Mesendoderm (in vitro differentiated cells): ENCODE data around the gene SPEG.

Experiments used
- DNase-seq: peaks from one replicate; pipeline ENCODE4 v3.0.0; 2013
- H2AK5ac ChIP-seq: 2 replicates; pipeline ENCODE4 v1.6.1; 2013; ENCODE audit warnings: low read length, inconsistent platforms
- H2BK120ac ChIP-seq: 2 replicates; pipeline ENCODE4 v1.6.1; 2013; ENCODE audit warnings: low read depth, mild to moderate bottlenecking, low read length, moderate library complexity, mixed read lengths
- H2BK15ac ChIP-seq: replicated peaks from 2 replicates; pipeline ENCODE4 v1.6.1; 2013; ENCODE audit warnings: low read depth, mild to moderate bottlenecking, moderate library complexity
- H2BK5ac ChIP-seq: 2 replicates; pipeline ENCODE4 v1.6.1; 2013; ENCODE audit warnings: low read length, inconsistent platforms
- H3K18ac ChIP-seq: 2 replicates; pipeline ENCODE4 v1.6.1; 2013; ENCODE audit warnings: mild to moderate bottlenecking, low read length, mixed read lengths
- H3K23ac ChIP-seq: one replicate; pipeline ENCODE4 v1.6.1; 2013; ENCODE audit warnings: low read length
- H3K27ac ChIP-seq: 2 replicates; pipeline ENCODE4 v1.5.1; 2013; ENCODE audit warnings: low read depth, mild to moderate bottlenecking, inconsistent platforms, low read length, moderate library complexity
- H3K27me3 ChIP-seq: 2 replicates; pipeline ENCODE4 v1.6.1; 2013; ENCODE audit warnings: low read length, control low read depth, mild to moderate bottlenecking, inconsistent platforms; ENCODE audit not compliant: insufficient read depth, poor library complexity
- H3K36me3 ChIP-seq: 2 replicates; pipeline ENCODE4 v1.6.1; 2013; ENCODE audit warnings: low read length, inconsistent platforms; ENCODE audit not compliant: control insufficient read depth, insufficient read depth
- H3K4ac ChIP-seq: one replicate; pipeline ENCODE4 v1.6.1; 2013; ENCODE audit warnings: low read depth, mild to moderate bottlenecking, low read length, moderate library complexity
- H3K4me1 ChIP-seq: 2 replicates; pipeline ENCODE4 v1.6.1; 2013; ENCODE audit warnings: low read depth, low read length, inconsistent platforms; ENCODE audit not compliant: control insufficient read depth
- H3K4me2 ChIP-seq: 2 replicates; pipeline ENCODE4 v1.6.1; 2013; ENCODE audit warnings: low read length
- H3K4me3 ChIP-seq: 2 replicates; pipeline ENCODE4 v1.5.1; 2013; ENCODE audit warnings: mild to moderate bottlenecking, low read length
- H3K56ac ChIP-seq: one replicate; pipeline ENCODE4 v1.6.1; 2013; ENCODE audit warnings: low read length
- H3K79me1 ChIP-seq: 2 replicates; pipeline ENCODE4 v1.6.1; 2013; ENCODE audit warnings: low read length, inconsistent platforms
- H3K79me2 ChIP-seq: 2 replicates; pipeline ENCODE4 v1.6.1; 2013; ENCODE audit warnings: mild to moderate bottlenecking, low read length; ENCODE audit not compliant: control insufficient read depth, insufficient read depth
- H3K9ac ChIP-seq: 2 replicates; pipeline ENCODE4 v1.6.1; 2013; ENCODE audit warnings: low read length, inconsistent platforms
- H4K5ac ChIP-seq: one replicate; pipeline ENCODE4 v1.6.1; 2013; ENCODE audit warnings: low read length
- H4K8ac ChIP-seq: one replicate; pipeline ENCODE4 v1.6.1; 2013; ENCODE audit warnings: low read depth, mild to moderate bottlenecking, control low read depth, low read length, moderate library complexity
- WGBS: extraction: QIAGEN DNeasy Blood & Tissue Kit; methylation state at CpG from one replicate; pipeline ENCODE4 v1.1.7; 2013; ENCODE audit warnings: low lambda C conversion rate, missing lambda C conversion rate; ENCODE audit not compliant: insufficient coverage; ENCODE audit errors: extremely low coverage; 5-methylcytosine and 5-hydroxymethylcytosine counted together

The SPEG gene

GRCh38 chr2:219499058-219499307, 64.3 kb downstream of the SPEG start:
- no peak overlapping the region for H4K5ac ChIP-seq
- peak overlapping the region; percentile 96 for H3K56ac ChIP-seq
- no peak overlapping the region for H2BK120ac ChIP-seq
- H3K4ac ChIP-seq = peak overlapping the region; percentile 88
- no peak overlapping the region for H3K27ac ChIP-seq
- no CpG with 5 or more reads among the region's 3 CpGs for WGBS
- peaks cover 20% of the 10 kb centered on the region for H3K27me3 ChIP-seq
- H3K79me1 ChIP-seq = peaks cover 2% of the 10 kb centered on the region
- H3K79me2 ChIP-seq = no peaks in the 10 kb centered on the region
- no peaks in the 10 kb centered on the region for H3K36me3 ChIP-seq
- H3K4me3 ChIP-seq = peak overlapping the region; percentile 78
- peak overlapping the region; percentile 73 for H3K4me2 ChIP-seq
- H3K4me1 ChIP-seq = peaks cover 17% of the 10 kb centered on the region
- H2AK5ac ChIP-seq = no peak overlapping the region
- peak overlapping the region; percentile 66 for H3K18ac ChIP-seq
- no peak for DNase-seq
- no peak overlapping the region for H2BK15ac ChIP-seq
- no peak overlapping the region for H4K8ac ChIP-seq
- peak overlapping the region; percentile 61 for H2BK5ac ChIP-seq
- H3K9ac ChIP-seq = peak overlapping the region; percentile 94
- no peak overlapping the region for H3K23ac ChIP-seq

DNA sequence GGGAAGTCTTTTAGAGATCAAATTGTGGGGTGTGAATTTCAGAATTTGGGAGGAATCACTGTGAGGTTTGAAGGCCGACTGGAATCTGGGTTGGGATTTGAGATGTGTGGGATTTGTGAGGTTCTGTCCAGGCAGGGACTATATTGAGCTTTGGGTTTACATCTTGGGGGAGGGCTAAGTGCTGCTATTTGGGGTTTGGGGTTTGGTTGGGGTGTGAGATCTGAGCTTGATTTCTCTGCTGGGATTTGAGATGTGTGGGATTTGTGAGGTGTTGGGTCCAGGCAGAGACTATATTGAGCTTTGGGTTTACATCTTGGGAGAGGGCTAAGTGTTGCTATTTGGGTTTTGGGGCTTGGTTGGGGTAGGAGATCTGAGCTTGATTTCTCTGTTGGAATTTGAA, 64.9 kb downstream of the SPEG start:
- peak overlapping the region; percentile 96 for H3K56ac ChIP-seq
- no peaks in the 10 kb centered on the region for H3K79me2 ChIP-seq
- H3K23ac ChIP-seq = no peak overlapping the region
- peak overlapping the region; percentile 7 for H2AK5ac ChIP-seq
- H3K18ac ChIP-seq = no peak overlapping the region
- H4K8ac ChIP-seq = no peak overlapping the region
- DNase-seq = no peak
- peak overlapping the region; percentile 9 for H2BK5ac ChIP-seq
- peak overlapping the region; percentile 73 for H3K4me2 ChIP-seq
- peak overlapping the region; percentile 94 for H3K9ac ChIP-seq
- H4K5ac ChIP-seq = peak overlapping the region; percentile 60
- H3K4me3 ChIP-seq = no peak overlapping the region
- H3K27ac ChIP-seq = no peak overlapping the region
- no peak overlapping the region for H3K4ac ChIP-seq
- H3K36me3 ChIP-seq = no peaks in the 10 kb centered on the region
- WGBS = no CpG with 5 or more reads among the region's 1 CpG
- H3K4me1 ChIP-seq = peaks cover 17% of the 10 kb centered on the region
- H2BK120ac ChIP-seq = no peak overlapping the region
- H2BK15ac ChIP-seq = no peak overlapping the region
- peaks cover 2% of the 10 kb centered on the region for H3K79me1 ChIP-seq
- H3K27me3 ChIP-seq = peaks cover 20% of the 10 kb centered on the region

DNA sequence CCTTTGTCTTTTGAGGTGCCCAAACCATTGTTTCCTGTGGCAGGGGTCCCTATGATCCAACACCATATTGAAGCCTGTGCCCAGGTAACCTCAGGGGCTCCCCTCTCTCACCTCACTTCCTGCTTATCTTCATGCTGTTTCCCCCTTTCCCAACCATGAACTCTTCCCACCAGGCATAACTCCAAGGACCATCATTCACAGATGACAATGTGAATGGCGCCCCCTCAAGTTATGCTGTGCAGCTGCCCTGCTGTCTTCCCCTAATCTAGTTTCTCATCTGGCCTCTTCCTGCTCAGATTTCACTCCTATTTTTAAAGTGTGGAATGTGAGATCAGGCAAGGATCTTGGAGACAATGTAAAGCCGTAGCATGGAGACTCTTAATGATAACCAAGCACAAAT, 65.5 kb downstream of the SPEG start:
- no CpG with 5 or more reads among the region's 2 CpGs for WGBS
- H3K4me3 ChIP-seq = no peak overlapping the region
- peak; percentile 78 for DNase-seq

DNA sequence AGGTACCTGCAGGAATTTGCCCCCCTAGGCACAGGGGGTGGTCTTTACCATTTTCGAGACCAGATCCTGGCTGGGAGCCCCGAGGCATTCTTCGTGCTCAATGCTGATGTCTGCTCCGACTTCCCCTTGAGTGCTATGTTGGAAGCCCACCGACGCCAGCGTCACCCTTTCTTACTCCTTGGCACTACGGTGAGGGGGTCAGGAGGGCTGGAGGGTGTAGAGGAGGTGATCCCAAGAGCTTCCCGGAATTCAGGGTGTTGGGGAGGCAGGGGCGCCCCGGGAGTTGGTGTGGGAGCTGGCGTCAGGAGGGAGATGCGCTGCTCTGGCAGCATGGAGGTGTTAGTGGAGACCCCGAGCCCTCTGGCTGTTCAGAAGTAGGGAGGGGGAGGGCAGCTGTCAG, 67.2 kb downstream of the SPEG start:
- H3K56ac ChIP-seq = no peak overlapping the region
- no peaks in the 10 kb centered on the region for H3K79me2 ChIP-seq
- no peak overlapping the region for H3K27ac ChIP-seq
- no peak overlapping the region for H4K8ac ChIP-seq
- no peak overlapping the region for H3K4me3 ChIP-seq
- peaks cover 8% of the 10 kb centered on the region for H3K27me3 ChIP-seq
- H3K4me2 ChIP-seq = no peak overlapping the region
- no peak overlapping the region for H2BK120ac ChIP-seq
- no peak overlapping the region for H3K9ac ChIP-seq
- H2BK5ac ChIP-seq = no peak overlapping the region
- DNase-seq = no peak
- H3K79me1 ChIP-seq = peaks cover 2% of the 10 kb centered on the region
- no peak overlapping the region for H2AK5ac ChIP-seq
- peaks cover 17% of the 10 kb centered on the region for H3K4me1 ChIP-seq
- no peak overlapping the region for H3K18ac ChIP-seq
- H2BK15ac ChIP-seq = no peak overlapping the region
- WGBS = no CpG with 5 or more reads among the region's 14 CpGs
- H3K36me3 ChIP-seq = no peaks in the 10 kb centered on the region
- no peak overlapping the region for H4K5ac ChIP-seq
- no peak overlapping the region for H3K23ac ChIP-seq
- H3K4ac ChIP-seq = no peak overlapping the region

More for the DNA sequence above, 65.5 kb downstream of the SPEG start:
- Histone ChIP-seq H3K4me1 (peaks cover 17% of the 10 kb centered on the region), H3K18ac (no peak overlapping the region), H4K5ac (no peak overlapping the region), H4K8ac (no peak overlapping the region), H3K36me3 (no peaks in the 10 kb centered on the region), H3K23ac (no peak overlapping the region), H2BK15ac (no peak overlapping the region), H3K27ac (no peak overlapping the region), H3K79me2 (no peaks in the 10 kb centered on the region), H3K9ac (peak overlapping the region; percentile 7), H2BK5ac (no peak overlapping the region), H2BK120ac (no peak overlapping the region), H3K79me1 (peaks cover 2% of the 10 kb centered on the region), H2AK5ac (no peak overlapping the region), H3K4me2 (no peak overlapping the region), H3K27me3 (peaks cover 20% of the 10 kb centered on the region), H3K4ac (no peak overlapping the region), H3K56ac (peak overlapping the region; percentile 96)

DNA sequence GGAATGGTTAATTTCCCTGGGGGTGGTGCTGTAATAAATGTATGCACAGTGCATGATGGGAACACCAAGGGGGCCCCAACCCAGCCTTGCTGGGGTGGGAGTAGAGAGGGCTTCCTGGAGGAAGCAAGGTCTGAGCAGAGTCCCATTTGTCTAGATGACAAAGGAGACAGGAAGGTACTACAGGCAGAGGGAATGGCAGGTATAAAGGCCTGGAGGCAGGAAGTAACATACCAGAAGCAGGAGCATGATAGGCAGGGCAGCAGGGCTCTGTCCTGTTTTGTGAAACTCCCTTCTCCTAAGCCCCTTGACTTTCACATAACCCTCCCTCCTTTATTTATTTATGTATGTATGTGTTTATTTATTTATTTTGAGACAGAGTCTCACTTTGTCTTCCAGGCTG, 68.0 kb downstream of the SPEG start:
- Histone ChIP-seq H3K4me3 (no peak overlapping the region), H3K23ac (no peak overlapping the region), H2BK15ac (no peak overlapping the region), H3K9ac (no peak overlapping the region), H3K79me1 (peaks cover 2% of the 10 kb centered on the region), H3K4me2 (no peak overlapping the region), H3K79me2 (no peaks in the 10 kb centered on the region), H3K27ac (no peak overlapping the region), H3K18ac (no peak overlapping the region), H3K4me1 (peaks cover 18% of the 10 kb centered on the region), H4K8ac (no peak overlapping the region), H3K56ac (no peak overlapping the region), H3K36me3 (no peaks in the 10 kb centered on the region), H3K4ac (no peak overlapping the region), H3K27me3 (peaks cover under 1% of the 10 kb centered on the region), H2AK5ac (no peak overlapping the region), H4K5ac (no peak overlapping the region), H2BK120ac (no peak overlapping the region), H2BK5ac (no peak overlapping the region)
- DNase-seq = peak; percentile 47

DNA sequence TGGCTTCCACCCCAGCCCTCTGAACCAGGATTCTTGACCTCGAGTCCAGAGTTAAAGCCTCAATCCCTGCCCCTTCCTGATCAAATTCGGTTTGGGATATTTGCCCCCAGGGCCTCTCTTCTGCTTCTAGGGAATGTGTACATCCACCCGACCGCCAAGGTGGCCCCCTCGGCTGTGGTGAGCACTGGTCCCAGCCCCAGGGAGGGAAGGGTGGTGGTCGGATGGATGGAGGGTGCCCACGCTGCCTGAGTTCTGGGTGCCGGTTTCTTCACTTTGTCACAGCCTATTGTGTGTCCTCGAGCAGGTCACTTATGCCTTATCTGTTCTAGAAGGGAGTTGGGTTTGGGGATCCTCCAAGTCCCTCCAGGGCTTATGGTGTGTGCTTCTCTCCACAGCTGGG, 70.9 kb downstream of the SPEG start:
- Histone ChIP-seq H3K18ac (no peak overlapping the region), H2BK15ac (no peak overlapping the region), H3K9ac (no peak overlapping the region), H3K27ac (no peak overlapping the region), H4K8ac (no peak overlapping the region), H4K5ac (no peak overlapping the region), H2BK5ac (no peak overlapping the region), H3K23ac (no peak overlapping the region), H3K4me1 (peaks cover 5% of the 10 kb centered on the region), H3K4me2 (no peak overlapping the region), H3K56ac (no peak overlapping the region), H2BK120ac (no peak overlapping the region), H3K4ac (no peak overlapping the region), H2AK5ac (no peak overlapping the region), H3K79me2 (no peaks in the 10 kb centered on the region), H3K79me1 (no peaks in the 10 kb centered on the region), H3K36me3 (no peaks in the 10 kb centered on the region), H3K4me3 (no peak overlapping the region), H3K27me3 (no peaks in the 10 kb centered on the region)
- no peak for DNase-seq
- no CpG with 5 or more reads among the region's 9 CpGs for whole genome bisulfite sequencing
